ENCODE results near the gene GINS2. TPM values are rescaled to one million over a fixed set of nuclear protein-coding genes. Genes with fewer than 3 reads are reported as not detected.
A peak's percentile ranks its signal among the peaks of the same experiment; 100 is the strongest.

The GINS2 gene
- total RNA-seq, 3 donors from 2014 or later, result 0.66 to 3.1 (median 1.1) TPM

- no peaks in the 10 kb centered on the region for H3K9me3 ChIP-seq
- H3K4me3 ChIP-seq, result no peak overlapping the region
- no peak for DNase-seq (ENCODE audit: low spot score in 2 of 2)
- H3K36me3 ChIP-seq, result no peaks in the 10 kb centered on the region
- no peaks in the 10 kb centered on the region for H3K4me1 ChIP-seq
- intact Hi-C loops (cut with DNase I; ENCODE audit: low total_unique reads), result no loop called here
- H3K27ac ChIP-seq, result no peak overlapping the region
- TF ChIP-seq, protein P1, sequence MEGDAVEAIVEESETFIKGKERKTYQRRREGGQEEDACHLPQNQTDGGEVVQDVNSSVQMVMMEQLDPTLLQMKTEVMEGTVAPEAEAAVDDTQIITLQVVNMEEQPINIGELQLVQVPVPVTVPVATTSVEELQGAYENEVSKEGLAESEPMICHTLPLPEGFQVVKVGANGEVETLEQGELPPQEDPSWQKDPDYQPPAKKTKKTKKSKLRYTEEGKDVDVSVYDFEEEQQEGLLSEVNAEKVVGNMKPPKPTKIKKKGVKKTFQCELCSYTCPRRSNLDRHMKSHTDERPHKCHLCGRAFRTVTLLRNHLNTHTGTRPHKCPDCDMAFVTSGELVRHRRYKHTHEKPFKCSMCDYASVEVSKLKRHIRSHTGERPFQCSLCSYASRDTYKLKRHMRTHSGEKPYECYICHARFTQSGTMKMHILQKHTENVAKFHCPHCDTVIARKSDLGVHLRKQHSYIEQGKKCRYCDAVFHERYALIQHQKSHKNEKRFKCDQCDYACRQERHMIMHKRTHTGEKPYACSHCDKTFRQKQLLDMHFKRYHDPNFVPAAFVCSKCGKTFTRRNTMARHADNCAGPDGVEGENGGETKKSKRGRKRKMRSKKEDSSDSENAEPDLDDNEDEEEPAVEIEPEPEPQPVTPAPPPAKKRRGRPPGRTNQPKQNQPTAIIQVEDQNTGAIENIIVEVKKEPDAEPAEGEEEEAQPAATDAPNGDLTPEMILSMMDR (IDR thresholded peaks at IDR 0.05), result no peak
- TF ChIP-seq POLR2A (IDR thresholded peaks at IDR 0.05) (no peak), POLR2AphosphoS5 (IDR thresholded peaks at IDR 0.05) (no peak)
- no peaks in the 10 kb centered on the region for H3K27me3 ChIP-seq
Measured at GRCh38 chr16:85728879-85729278, 40.1 kb upstream of the GINS2 start.

DNA sequence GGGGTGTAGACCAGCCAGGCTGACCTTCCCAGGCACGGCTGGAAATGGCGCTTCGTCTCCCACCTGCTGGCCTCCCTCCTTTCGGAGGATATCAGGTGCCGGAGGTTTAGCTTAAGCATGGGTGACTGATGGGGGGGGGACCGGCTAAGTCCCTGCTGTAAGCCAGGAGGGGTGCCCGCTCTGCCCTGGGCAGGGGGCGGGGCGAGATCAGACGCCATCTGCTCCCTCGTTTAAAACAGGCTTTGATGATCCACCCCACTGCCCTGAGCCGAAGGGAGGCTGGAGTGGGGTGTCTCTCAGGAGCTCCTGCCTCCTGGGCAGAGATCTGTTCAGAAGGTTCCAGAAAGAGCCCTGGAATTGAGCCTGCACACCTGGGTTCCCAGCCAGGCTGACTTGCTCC is 36.2 kb upstream of the GINS2 start:
- no peak overlapping the region for H3K27ac ChIP-seq
- TF ChIP-seq, protein P1 (IDR thresholded peaks at IDR 0.05), result no peak
- no peak for TF ChIP-seq POLR2AphosphoS5 (IDR thresholded peaks at IDR 0.05)
- TF ChIP-seq POLR2A (IDR thresholded peaks at IDR 0.05), result no peak

DNA sequence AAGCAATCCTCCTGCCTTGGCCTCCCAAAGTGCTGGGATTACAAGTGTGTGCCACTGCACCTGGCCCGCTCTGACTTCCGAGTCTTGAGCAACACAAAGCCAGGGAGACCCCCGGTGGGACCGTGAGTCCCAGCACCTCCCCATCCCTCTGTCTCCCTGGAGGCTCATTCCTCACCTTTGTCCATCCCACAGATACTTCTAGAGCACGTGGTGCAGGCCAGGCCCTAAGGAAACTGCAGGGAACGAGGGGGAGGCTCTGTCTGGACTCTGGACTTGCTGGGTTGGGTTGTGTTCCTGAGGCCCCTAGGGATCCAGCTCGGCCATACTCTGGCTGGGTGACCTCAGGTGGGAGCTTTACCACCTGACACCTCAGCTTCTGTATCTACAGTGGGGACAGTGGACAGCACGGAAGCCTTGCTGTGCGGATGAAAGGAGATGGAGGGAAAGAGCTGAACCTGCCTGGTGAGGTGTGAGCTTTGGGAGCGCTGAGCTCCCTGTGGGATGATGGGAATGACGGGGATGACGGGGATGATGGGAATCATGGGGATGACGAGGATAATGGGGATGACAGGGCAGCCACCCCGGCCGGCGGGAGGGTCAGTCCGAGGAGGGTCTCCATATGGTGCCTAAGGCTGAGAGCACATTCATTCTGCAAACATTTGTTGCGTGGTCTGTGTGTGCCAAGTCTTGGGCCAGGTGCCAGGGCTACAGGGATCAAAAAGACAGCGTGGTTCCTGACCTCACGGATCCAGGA is 35.5 kb upstream of the GINS2 start:
- no peak for DNase-seq (ENCODE audit: low spot score in 2 of 2)
- Histone ChIP-seq H3K27me3 (no peaks in the 10 kb centered on the region), H3K36me3 (no peaks in the 10 kb centered on the region), H3K4me3 (no peak overlapping the region), H3K9me3 (no peaks in the 10 kb centered on the region), H3K4me1 (no peaks in the 10 kb centered on the region), H3K27ac (no peak overlapping the region)
- TF ChIP-seq, protein P1 (IDR thresholded peaks at IDR 0.05), result no peak
- TF ChIP-seq POLR2A (IDR thresholded peaks at IDR 0.05) (no peak), POLR2AphosphoS5 (IDR thresholded peaks at IDR 0.05) (no peak)
- intact Hi-C loops (cut with DNase I; ENCODE audit: low total_unique reads), result no loop called here

More for the DNA sequence above, 36.2 kb upstream of the GINS2 start:
- Histone ChIP-seq H3K36me3 (no peaks in the 10 kb centered on the region), H3K4me3 (no peak overlapping the region), H3K4me1 (no peaks in the 10 kb centered on the region), H3K27me3 (no peaks in the 10 kb centered on the region), H3K9me3 (no peaks in the 10 kb centered on the region)
- intact Hi-C loops (cut with DNase I; ENCODE audit: low total_unique reads), result no loop called here
- DNase-seq (ENCODE audit: low spot score in 2 of 2), result no peak

- TF ChIP-seq POLR2A (IDR thresholded peaks at IDR 0.05), result no peak
- TF ChIP-seq POLR2AphosphoS5 (IDR thresholded peaks at IDR 0.05), result no peak
- TF ChIP-seq, protein P1 (IDR thresholded peaks at IDR 0.05), result no peak
- DNase-seq (ENCODE audit: low spot score in 2 of 2), result no peak
- peaks cover 5 to 12% of the 10 kb centered on the region in 2 donors for H3K4me1 ChIP-seq
- H3K9me3 ChIP-seq, result no peaks in the 10 kb centered on the region
- intact Hi-C loops (cut with DNase I; ENCODE audit: low total_unique reads), result no loop called here
- no peaks in the 10 kb centered on the region for H3K27me3 ChIP-seq
- no peak overlapping the region for H3K4me3 ChIP-seq
- H3K36me3 ChIP-seq, result no peaks in the 10 kb centered on the region
- H3K27ac ChIP-seq, result peak overlapping the region in 1 of 2 donors; percentile 3
Measured at GRCh38 chr16:85722128-85722893, 33.6 kb upstream of the GINS2 start.

DNA sequence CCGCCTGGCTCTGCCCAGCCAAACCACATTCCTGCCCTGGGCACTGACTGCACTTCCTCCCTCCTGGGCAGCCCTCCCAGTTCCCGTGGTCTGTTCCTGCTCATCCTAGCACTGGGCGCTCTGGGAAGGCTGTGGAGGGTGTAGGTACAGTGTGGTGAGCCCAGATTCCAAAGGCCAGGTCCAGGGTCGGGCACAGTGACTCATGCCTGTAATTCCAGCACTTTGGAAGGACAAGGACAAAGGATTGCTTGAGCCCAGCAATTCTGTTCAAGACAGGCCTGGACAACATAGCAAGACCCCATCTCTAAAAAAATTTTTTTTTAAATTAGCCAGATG is 31.5 kb upstream of the GINS2 start:
- intact Hi-C loops (cut with DNase I; ENCODE audit: low total_unique reads), result no loop called here
- peak overlapping the region; percentile 66 to 73 for H3K27ac ChIP-seq
- no peaks in the 10 kb centered on the region for H3K9me3 ChIP-seq
- DNase-seq (ENCODE audit: low spot score in 2 of 2), result peak; percentile 93 to 94
- peaks cover 10 to 21% of the 10 kb centered on the region in 2 donors for H3K4me1 ChIP-seq
- H3K27me3 ChIP-seq, result no peaks in the 10 kb centered on the region
- no peaks in the 10 kb centered on the region for H3K36me3 ChIP-seq
- no peak overlapping the region for H3K4me3 ChIP-seq
- TF ChIP-seq, protein P1 (IDR thresholded peaks at IDR 0.05), result peak in 1 of 3 donors; percentile 15
- TF ChIP-seq POLR2A (IDR thresholded peaks at IDR 0.05) (no peak), POLR2AphosphoS5 (IDR thresholded peaks at IDR 0.05) (peak in 2 of 3 donors; percentile 31 to 67)

All from breast epithelium (tissue), 4 donors.